Caco-2 (cell line): ENCODE results near the gene CEBPA. TPM values are rescaled to one million over a fixed set of nuclear protein-coding genes. Genes with fewer than 3 reads are reported as not detected.

Source experiments
- BruUV-seq: library from RNA; stranded (reverse); fragments of 400-500 nt; replicated peaks from 2 replicates; lab custom pipeline; 2021; lab: Mats Ljungman, UMichigan
- CTCF ChIA-PET: fragments of 300-600 bp; sonication (Branson Sonifier 250); formaldehyde crosslinking; loops from one replicate; lab custom pipeline; 2022; ENCODE audit warnings: antibody characterized with exemption; lab: Charles Lee
- POLR2A ChIA-PET: fragments of 300-600 bp; sonication (Branson Sonifier 250); formaldehyde crosslinking; loops from one replicate; lab custom pipeline; 2022; ENCODE audit warnings: antibody characterized with exemption; lab: Charles Lee
- DNase-seq, 2 experiments: peaks; one replicate each; pipeline versions ENCODE4 v3.0.0 to v3.0.0-alpha.2; 2020 to 2022
- H3K27me3 ChIP-seq: replicated peaks from 2 replicates; pipeline ENCODE4 v1.6.0; 2011; ENCODE audit warnings: low read length; ENCODE audit not compliant: control insufficient read depth, insufficient read depth
- H3K36me3 ChIP-seq: 2 replicates; pipeline ENCODE4 v1.5.1; 2011; ENCODE audit warnings: low read length; ENCODE audit not compliant: control insufficient read depth, insufficient read depth
- H3K4me1 ChIP-seq: fragments of 250-450 bp; sonication (Bioruptor Pico); 2 replicates; pipeline ENCODE4 v1.5.1; 2020; ENCODE audit warnings: mild to moderate bottlenecking
- H3K4me3 ChIP-seq: 2 replicates; pipeline ENCODE4 v1.5.1; 2011; ENCODE audit warnings: low read depth, mild to moderate bottlenecking, control low read depth, low read length
- H3K9me3 ChIP-seq: fragments of 250-450 bp; sonication (Bioruptor Pico); 2 replicates; pipeline ENCODE4 v1.5.1; 2020; ENCODE audit warnings: mild to moderate bottlenecking, moderate library complexity
- H3K27ac Mint-ChIP-seq: one replicate; pipeline ENCODE4 v1.8.0; 2022; ENCODE audit warnings: mixed read lengths; ENCODE audit not compliant: unreplicated experiment
- H3K27me3 Mint-ChIP-seq: one replicate; pipeline ENCODE4 v1.8.0; 2022; ENCODE audit warnings: mixed read lengths; ENCODE audit not compliant: insufficient read depth, unreplicated experiment
- H3K36me3 Mint-ChIP-seq: one replicate; pipeline ENCODE4 v1.8.0; 2022; ENCODE audit warnings: mild to moderate bottlenecking, mixed read lengths; ENCODE audit not compliant: insufficient read depth, unreplicated experiment
- H3K4me1 Mint-ChIP-seq: one replicate; pipeline ENCODE4 v1.8.0; 2022; ENCODE audit warnings: low read depth, mixed read lengths; ENCODE audit not compliant: unreplicated experiment
- H3K4me3 Mint-ChIP-seq: one replicate; pipeline ENCODE4 v1.8.0; 2022; ENCODE audit warnings: mild to moderate bottlenecking, moderate library complexity, mixed read lengths; ENCODE audit not compliant: unreplicated experiment
- H3K9me3 Mint-ChIP-seq: one replicate; pipeline ENCODE4 v1.8.0; 2022; ENCODE audit warnings: mixed read lengths; ENCODE audit not compliant: unreplicated experiment
- CTCF ChIP-seq, 2 experiments: fragments of 200-600 bp in 1 of 2; IDR thresholded peaks; 1 replicate in 1 of 2; 2 replicates in 1 of 2; pipeline versions ENCODE4 v1.5.1 to v1.8.0; 2011 to 2022; ENCODE audit warnings: antibody characterized with exemption in 1 of 2, control low read depth in 1 of 2, inconsistent platforms in 1 of 2, low read depth in 1 of 2, low read length in 1 of 2, mild to moderate bottlenecking in 1 of 2, moderate library complexity in 1 of 2; ENCODE audit not compliant: insufficient read depth in 1 of 2, severe bottlenecking in 1 of 2, unreplicated experiment in 1 of 2
- intact Hi-C: fragments of 100-400 bp; cut with micrococcal nuclease; formaldehyde crosslinking; loops from one replicate; pipeline ENCODE4 v1.10.0; 2022; ENCODE audit not compliant: unreplicated experiment
- total RNA-seq: library from RNA; stranded (reverse); gene quantifications from 2 replicates; pipeline ENCODE4 v1.2.3, GENCODE V29; 2022

The CEBPA gene
- total RNA-seq, 1 experiment from 2014 or later, result 110 TPM

- Histone ChIP-seq H3K36me3 (peaks cover 2% of the 10 kb centered on the region; the same call in 1 of the 2 replicates), H3K4me3 (no peak overlapping the region), H3K4me1 (peaks cover 21% of the 10 kb centered on the region), H3K9me3 (no peaks in the 10 kb centered on the region), H3K27me3 (no peaks in the 10 kb centered on the region)
- Mint-ChIP-seq H3K4me1 (peaks cover 27% of the 10 kb centered on the region), H3K9me3 (peaks cover 16% of the 10 kb centered on the region), H3K36me3 (no peaks in the 10 kb centered on the region), H3K4me3 (no peak overlapping the region), H3K27me3 (no peaks in the 10 kb centered on the region), H3K27ac (peak overlapping the region; percentile 22)
- intact Hi-C loops, result no loop called here
- no peak for TF ChIP-seq CTCF (IDR thresholded peaks at IDR 0.05; ENCODE audit: insufficient read depth in 1 of 2, low read depth in 1 of 2, low read length in 1 of 2, severe bottlenecking in 1 of 2, unreplicated experiment in 1 of 2)
- ChIA-PET CTCF (no interaction called here), POLR2A (interaction anchor here (1.3 kb wide), 1 partner anchor 64 kb away, joined by 4 read pairs; the partner anchor contains the start of gene CEBPG)
- no peak for DNase-seq
- no TSS peak for BruUV-seq
Observed at GRCh38 chr19:33309826-33310225, 7.5 kb upstream of the CEBPA start.

GRCh38 chr19:33306853-33307792 is 4.8 kb upstream of the CEBPA start:
- DNase-seq, result no peak
- POLR2A ChIA-PET, result interaction anchor here (0.7 to 1.3 kb wide), 2 partner anchors 42 to 66 kb away, joined by 3 to 5 read pairs; partner anchors contain the start of gene CEBPG
- peaks cover 38% of the 10 kb centered on the region for H3K4me1 Mint-ChIP-seq
- H3K4me3 Mint-ChIP-seq, result no peak overlapping the region
- peaks cover 2% of the 10 kb centered on the region; the same call in 1 of the 2 replicates for H3K36me3 ChIP-seq
- no TSS peak for BruUV-seq
- H3K9me3 Mint-ChIP-seq, result peaks cover 16% of the 10 kb centered on the region
- H3K4me3 ChIP-seq, result no peak overlapping the region
- H3K9me3 ChIP-seq, result no peaks in the 10 kb centered on the region
- CTCF ChIA-PET, result no interaction called here
- no peak for TF ChIP-seq CTCF (IDR thresholded peaks at IDR 0.05; ENCODE audit: insufficient read depth in 1 of 2, low read depth in 1 of 2, low read length in 1 of 2, severe bottlenecking in 1 of 2, unreplicated experiment in 1 of 2)
- peaks cover 33% of the 10 kb centered on the region for H3K4me1 ChIP-seq
- H3K27me3 ChIP-seq, result no peaks in the 10 kb centered on the region
- H3K27me3 Mint-ChIP-seq, result no peaks in the 10 kb centered on the region
- H3K36me3 Mint-ChIP-seq, result peaks cover 6% of the 10 kb centered on the region
- H3K27ac Mint-ChIP-seq, result no peak overlapping the region
- intact Hi-C loops, result no loop called here

GRCh38 chr19:33306191-33306590 is 3.9 kb upstream of the CEBPA start:
- H3K9me3 Mint-ChIP-seq, result peaks cover 16% of the 10 kb centered on the region
- H3K4me3 Mint-ChIP-seq, result no peak overlapping the region
- no peaks in the 10 kb centered on the region for H3K9me3 ChIP-seq
- POLR2A ChIA-PET, result interaction anchor here (0.7 to 1.3 kb wide), 3 partner anchors 41 to 97 kb away, joined by 3 to 5 read pairs (median 4); partner anchors contain the start of gene CEBPG
- peaks cover 38% of the 10 kb centered on the region for H3K4me1 Mint-ChIP-seq
- peaks cover 32% of the 10 kb centered on the region for H3K4me1 ChIP-seq
- H3K27me3 Mint-ChIP-seq, result no peaks in the 10 kb centered on the region
- no TSS peak for BruUV-seq
- intact Hi-C loops, result no loop called here
- DNase-seq, result no peak
- peak overlapping the region; percentile 52 for H3K27ac Mint-ChIP-seq
- peaks cover 13% of the 10 kb centered on the region for H3K36me3 Mint-ChIP-seq
- CTCF ChIA-PET, result no interaction called here
- no peak for TF ChIP-seq CTCF (IDR thresholded peaks at IDR 0.05; ENCODE audit: insufficient read depth in 1 of 2, low read depth in 1 of 2, low read length in 1 of 2, severe bottlenecking in 1 of 2, unreplicated experiment in 1 of 2)
- H3K36me3 ChIP-seq, result peaks cover 3% of the 10 kb centered on the region
- H3K4me3 ChIP-seq, result no peak overlapping the region
- no peaks in the 10 kb centered on the region for H3K27me3 ChIP-seq
